ENCODE data around the gene GRAMD2A. TPM values are rescaled to one million over a fixed set of nuclear protein-coding genes. Genes with fewer than 3 reads are reported as not detected.

The GRAMD2A gene
- total RNA-seq, 4 donors from 2014 or later: 8.8 to 26.9 (median 9.0) TPM

DNA sequence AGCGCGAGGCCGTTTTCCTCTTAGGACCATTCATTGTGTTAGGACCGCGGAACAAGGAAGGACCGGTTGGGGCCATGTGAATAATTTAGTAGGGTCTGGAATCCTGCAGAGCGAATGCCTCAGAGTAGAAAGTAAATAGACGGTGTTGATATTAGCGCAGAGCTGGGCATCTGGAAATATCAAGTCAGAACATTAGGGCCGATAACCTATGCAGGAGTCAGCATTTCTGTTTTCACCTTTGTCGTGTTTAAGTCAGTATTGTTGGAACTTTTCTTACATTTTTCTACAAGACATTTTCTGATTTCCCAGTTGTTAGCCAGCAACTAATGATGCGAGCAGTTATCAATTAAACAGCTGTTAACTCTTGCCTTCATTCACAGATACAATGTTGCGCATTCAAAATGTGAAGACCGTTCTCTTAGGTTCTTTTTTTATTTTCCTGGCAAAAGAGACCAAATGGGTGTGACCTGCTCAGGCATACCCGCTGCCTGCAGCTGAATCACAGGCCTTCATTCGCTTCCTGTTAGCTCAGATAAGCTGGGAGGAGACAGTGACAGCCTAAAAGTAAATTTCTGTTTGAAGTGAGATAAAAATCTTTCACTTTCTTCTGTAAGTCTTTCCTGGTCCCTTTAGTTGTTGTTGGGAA is 34.4 kb upstream of the GRAMD2A start:
- peak; percentile 12 to 33 for DNase-seq
- TF ChIP-seq POLR2A (IDR thresholded peaks at IDR 0.05): no peak
- TF ChIP-seq, protein P1, sequence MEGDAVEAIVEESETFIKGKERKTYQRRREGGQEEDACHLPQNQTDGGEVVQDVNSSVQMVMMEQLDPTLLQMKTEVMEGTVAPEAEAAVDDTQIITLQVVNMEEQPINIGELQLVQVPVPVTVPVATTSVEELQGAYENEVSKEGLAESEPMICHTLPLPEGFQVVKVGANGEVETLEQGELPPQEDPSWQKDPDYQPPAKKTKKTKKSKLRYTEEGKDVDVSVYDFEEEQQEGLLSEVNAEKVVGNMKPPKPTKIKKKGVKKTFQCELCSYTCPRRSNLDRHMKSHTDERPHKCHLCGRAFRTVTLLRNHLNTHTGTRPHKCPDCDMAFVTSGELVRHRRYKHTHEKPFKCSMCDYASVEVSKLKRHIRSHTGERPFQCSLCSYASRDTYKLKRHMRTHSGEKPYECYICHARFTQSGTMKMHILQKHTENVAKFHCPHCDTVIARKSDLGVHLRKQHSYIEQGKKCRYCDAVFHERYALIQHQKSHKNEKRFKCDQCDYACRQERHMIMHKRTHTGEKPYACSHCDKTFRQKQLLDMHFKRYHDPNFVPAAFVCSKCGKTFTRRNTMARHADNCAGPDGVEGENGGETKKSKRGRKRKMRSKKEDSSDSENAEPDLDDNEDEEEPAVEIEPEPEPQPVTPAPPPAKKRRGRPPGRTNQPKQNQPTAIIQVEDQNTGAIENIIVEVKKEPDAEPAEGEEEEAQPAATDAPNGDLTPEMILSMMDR (IDR thresholded peaks at IDR 0.05): no peak
- Histone ChIP-seq H3K27me3 (no peaks in the 10 kb centered on the region), H3K36me3 (no peaks in the 10 kb centered on the region), H3K9me3 (no peaks in the 10 kb centered on the region), H3K4me1 (peaks cover 29 to 32% of the 10 kb centered on the region in 2 donors), H3K27ac (peak overlapping the region; percentile 78 to 98 (median 88)), H3K4me3 (replicated peaks in 1 of 3) (peak overlapping the region; percentile 16 to 85 (median 66))
- intact Hi-C loops (cut with DNase I): no loop called here
- 12 to 14% methylated on average over 16 of the region's 16 CpGs for WGBS, 2 donors

DNA sequence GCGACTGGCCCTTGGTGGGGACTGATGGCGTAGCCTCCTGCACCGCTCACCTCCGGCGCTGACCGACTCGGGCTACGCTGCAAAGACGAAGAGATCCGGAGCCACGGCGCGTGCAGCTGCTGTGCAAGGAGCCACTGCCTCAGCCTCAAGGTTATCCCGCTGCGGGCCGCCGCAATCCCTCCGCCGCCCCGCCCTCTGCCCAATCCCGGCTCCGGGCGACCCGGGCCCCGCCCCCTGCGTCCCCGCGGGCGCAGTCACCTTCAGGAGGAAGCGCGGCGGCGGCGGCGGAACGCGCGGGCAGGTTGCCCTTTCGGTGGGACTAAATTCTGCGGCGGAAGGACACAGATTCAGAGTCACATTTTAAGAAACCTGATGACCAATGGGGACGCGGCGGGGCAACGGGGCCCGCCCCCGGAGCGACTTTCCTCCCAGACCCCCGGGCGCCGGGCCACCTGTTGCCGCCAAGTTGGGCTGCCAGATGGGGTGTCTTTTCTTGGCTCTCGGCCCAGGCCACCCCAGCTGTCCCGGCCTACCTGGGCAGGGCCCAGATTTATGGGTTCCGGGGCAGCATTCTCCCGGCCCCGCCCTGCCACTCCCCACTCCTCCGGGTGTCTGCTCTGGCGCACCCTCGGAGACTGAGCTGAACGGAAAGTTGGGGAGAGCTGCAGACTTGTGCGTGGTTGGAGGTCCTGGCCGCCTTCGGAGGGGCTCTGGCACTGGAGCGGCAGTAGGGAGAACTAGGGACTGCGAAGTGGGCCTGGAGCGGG is 33.7 kb upstream of the GRAMD2A start, which contains the start of gene PKM:
Gene PKM, minus strand, starts transcription at position 125 of the 767 bp plus-strand sequence. CDS start 12,093 bp downstream, outside the sequence.
- WGBS, 2 donors: 0% methylated on average over 9 to 12 of the region's 67 CpGs
- intact Hi-C loops (cut with DNase I): no loop called here
- Histone ChIP-seq H3K36me3 (no peaks in the 10 kb centered on the region), H3K4me1 (peaks cover 35 to 39% of the 10 kb centered on the region in 2 donors), H3K27me3 (no peaks in the 10 kb centered on the region), H3K9me3 (no peaks in the 10 kb centered on the region), H3K4me3 (replicated peaks in 1 of 3) (peak within 1 kb of the TSS; percentile 65 to 85 (median 77)), H3K27ac (peak within 1 kb of the TSS; percentile 78 to 98 (median 88))
- DNase-seq: peak; percentile 98 to 99
- peak; percentile 74 to 97 for TF ChIP-seq POLR2A (IDR thresholded peaks at IDR 0.05)
- TF ChIP-seq, protein P1 (IDR thresholded peaks at IDR 0.05): peak in 2 of 6 experiments; percentile 2 to 15

DNA sequence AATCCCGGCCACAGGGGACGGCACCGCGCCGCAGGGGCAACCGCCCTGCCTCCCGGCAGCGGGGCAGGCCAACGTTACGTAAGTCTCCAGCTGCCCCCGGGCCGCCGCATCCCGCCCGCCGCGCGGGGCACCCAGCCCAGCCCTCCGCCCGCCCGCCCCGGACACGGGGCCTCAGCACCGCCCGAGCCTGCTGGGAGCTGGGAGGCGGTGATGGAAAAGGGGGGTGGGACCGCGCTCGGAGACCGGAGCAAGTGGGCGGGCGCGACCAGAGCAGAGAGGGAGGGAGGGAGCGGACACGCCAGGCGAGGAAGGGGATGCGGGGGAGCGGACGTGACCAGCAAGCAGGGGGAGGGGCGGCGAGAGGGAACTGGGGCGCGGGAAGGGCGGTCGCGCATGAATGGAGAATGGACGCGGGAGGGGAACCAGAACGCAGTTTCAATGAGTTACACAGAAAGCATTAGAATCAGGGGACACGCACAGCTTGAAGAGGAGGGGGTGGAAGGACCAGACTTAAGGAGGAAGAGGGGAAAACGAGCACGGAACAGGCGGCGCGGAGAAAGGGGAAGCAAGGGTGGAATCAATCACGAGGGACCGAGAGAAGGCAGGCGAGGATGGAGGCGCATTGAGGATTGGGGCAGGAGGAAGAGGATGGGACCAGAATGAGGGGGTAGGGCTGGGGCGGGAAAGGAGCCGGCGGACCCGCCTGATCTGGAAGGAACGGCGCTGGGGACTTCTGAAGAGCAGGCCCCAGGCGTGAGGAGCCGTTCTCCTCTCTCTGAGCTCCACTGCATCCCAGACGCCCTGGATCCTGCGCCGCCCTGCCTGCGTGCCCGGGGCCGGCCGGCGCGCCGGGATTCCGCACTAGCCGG is 32.8 kb upstream of the GRAMD2A start:
- Histone ChIP-seq H3K27me3 (no peaks in the 10 kb centered on the region), H3K9me3 (no peaks in the 10 kb centered on the region), H3K4me1 (peaks cover 35 to 46% of the 10 kb centered on the region in 2 donors), H3K36me3 (no peaks in the 10 kb centered on the region), H3K27ac (peak overlapping the region; percentile 72 to 98 (median 88)), H3K4me3 (replicated peaks in 1 of 3) (peak overlapping the region; percentile 65 to 85 (median 77))
- TF ChIP-seq, protein P1 (IDR thresholded peaks at IDR 0.05): no peak
- TF ChIP-seq POLR2A (IDR thresholded peaks at IDR 0.05): peak in 1 of 2 donors; percentile 71
- 0 to 1% methylated on average over 32 to 40 of the region's 79 CpGs for WGBS, 2 donors
- intact Hi-C loops (cut with DNase I): no loop called here
- peak; percentile 90 to 93 for DNase-seq

DNA sequence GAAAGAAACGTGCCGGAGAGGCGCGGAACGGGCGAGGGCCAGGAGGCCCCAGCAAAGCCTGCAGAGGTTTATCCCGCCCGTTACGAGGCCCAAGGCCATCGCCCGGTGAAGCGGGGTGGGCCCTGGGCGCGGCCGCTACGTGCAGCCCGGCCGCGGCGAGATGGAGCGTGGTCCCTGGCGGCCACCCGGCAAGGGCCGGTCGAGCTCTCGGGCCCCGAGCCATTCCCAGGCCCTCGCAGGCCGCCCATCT is 32.3 kb upstream of the GRAMD2A start:
- no peak for TF ChIP-seq POLR2A (IDR thresholded peaks at IDR 0.05)
- TF ChIP-seq, protein P1 (IDR thresholded peaks at IDR 0.05): no peak
- 0 to 1% methylated on average over 17 to 21 of the region's 29 CpGs for WGBS, 2 donors
- Histone ChIP-seq H3K27me3 (no peaks in the 10 kb centered on the region), H3K27ac (peak overlapping the region; percentile 68 to 98 (median 88)), H3K9me3 (no peaks in the 10 kb centered on the region), H3K4me1 (peaks cover 35 to 46% of the 10 kb centered on the region in 2 donors), H3K4me3 (replicated peaks in 1 of 3) (peak overlapping the region; percentile 65 to 85 (median 77)), H3K36me3 (no peaks in the 10 kb centered on the region)
- DNase-seq: no peak
- intact Hi-C loops (cut with DNase I): no loop called here
